ENCODE results near the gene TP53BP1. TPM values are rescaled to one million over a fixed set of nuclear protein-coding genes. Genes with fewer than 3 reads are reported as not detected.

The TP53BP1 gene
- total RNA-seq, 1 experiment from 2014 or later = 54.1 TPM

DNA sequence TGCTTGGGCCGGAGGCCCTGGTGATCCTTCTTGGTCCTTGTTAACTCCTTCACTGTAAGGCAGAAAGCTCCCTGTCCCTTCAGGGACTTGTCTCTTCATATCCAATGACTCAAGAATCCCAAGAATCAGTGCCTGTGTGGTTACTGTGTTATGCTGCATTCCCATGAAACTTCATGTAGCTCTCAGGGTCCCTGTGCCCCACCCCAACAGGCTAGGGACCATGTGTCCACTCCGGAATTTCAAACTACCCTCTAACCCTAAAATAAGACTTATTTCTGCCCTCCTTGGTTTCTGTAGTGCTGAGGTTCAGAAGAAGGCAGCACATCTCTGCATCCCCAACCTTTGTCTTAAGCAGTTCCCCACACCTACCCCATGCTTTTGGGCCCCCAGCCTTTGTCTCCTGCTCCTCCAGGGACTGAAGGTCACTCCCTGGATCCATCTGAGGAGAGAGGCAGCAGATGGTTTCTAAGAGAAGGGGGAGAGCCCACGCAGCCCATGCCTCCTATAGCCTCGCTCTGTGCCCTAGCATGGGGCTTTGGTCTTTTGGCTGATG is 23.9 kb upstream of the TP53BP1 start:
- no TSS peak for BruUV-seq (replicated peaks)
- CTCF ChIA-PET = no interaction called here
- no peak overlapping the region for H3K4me3 ChIP-seq (replicated peaks in 1 of 2; ENCODE audit: low read depth in 1 of 2, low read length in 2 of 2)

DNA sequence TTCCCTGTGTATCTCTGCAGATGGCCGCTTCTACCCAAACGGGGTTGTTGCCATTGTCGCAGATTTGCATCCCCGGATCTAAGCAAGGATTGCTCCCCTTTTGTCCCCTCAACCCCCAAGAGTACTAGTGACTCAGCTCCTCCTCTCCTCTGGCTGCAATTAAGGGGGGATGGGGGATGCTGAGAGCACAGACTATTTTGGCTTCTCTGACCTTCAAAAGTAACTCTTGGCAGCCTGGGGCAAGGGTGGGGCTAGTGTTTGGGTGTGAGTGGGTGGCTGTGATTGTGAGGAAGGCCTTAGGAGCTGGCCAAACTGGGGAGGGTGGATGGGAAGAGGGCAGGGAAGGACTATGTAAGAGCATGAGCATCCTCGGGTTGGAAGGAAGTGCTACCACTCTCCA is 23.2 kb upstream of the TP53BP1 start:
- POLR2A ChIA-PET = no interaction called here
- Histone ChIP-seq H3K27ac (ENCODE audit: low read depth, low read length) (no peak overlapping the region), H3K4me3 (replicated peaks in 1 of 2; ENCODE audit: low read depth in 1 of 2, low read length in 2 of 2) (no peak overlapping the region), H3K4me2 (ENCODE audit: low read length) (peak overlapping the region; percentile 13; the same call in 1 of the 2 replicates), H3K36me3 (ENCODE audit: control insufficient read depth in 1 of 2, insufficient read depth in 2 of 2, low read length in 2 of 2) (no peaks in the 10 kb centered on the region), H4K20me1 (ENCODE audit: insufficient read depth) (no peaks in the 10 kb centered on the region), H2AFZ (ENCODE audit: low read depth, low read length, poor library complexity, severe bottlenecking) (no peak overlapping the region), H3K79me2 (ENCODE audit: insufficient read depth, low read length) (no peaks in the 10 kb centered on the region), H3K9me2 (ENCODE audit: insufficient read depth) (no peaks in the 10 kb centered on the region), H3K4me1 (ENCODE audit: control insufficient read depth in 1 of 2, insufficient read depth in 2 of 2, low read length in 2 of 2) (peaks cover 9 to 15% of the 10 kb centered on the region in 2 experiments), H3K9ac (ENCODE audit: low read length) (no peak overlapping the region), H3K27me3 (ENCODE audit: insufficient read depth, low read length) (no peaks in the 10 kb centered on the region), H3K9me3 (ENCODE audit: control insufficient read depth in 1 of 2, insufficient read depth in 1 of 2, low read depth in 1 of 2, low read length in 2 of 2) (no peaks in the 10 kb centered on the region)
- BruUV-seq (replicated peaks) = no TSS peak
- intact Hi-C loops (cut with micrococcal nuclease) = no loop called here
- CTCF ChIA-PET = no interaction called here
- RAD21 ChIA-PET (ENCODE audit: low non-redundant PET in 1 of 2, low total read pairs in 2 of 2, uncharacterized antibody in 2 of 2, unreplicated experiment in 2 of 2) = no interaction called here
- DNase-seq (ENCODE audit: low read depth, low spot score) (no peak), ATAC-seq (no peak)
- TF ChIP-seq, protein P1, sequence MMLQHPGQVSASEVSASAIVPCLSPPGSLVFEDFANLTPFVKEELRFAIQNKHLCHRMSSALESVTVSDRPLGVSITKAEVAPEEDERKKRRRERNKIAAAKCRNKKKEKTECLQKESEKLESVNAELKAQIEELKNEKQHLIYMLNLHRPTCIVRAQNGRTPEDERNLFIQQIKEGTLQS (IDR thresholded peaks at IDR 0.05) = no peak
- no peak for TF ChIP-seq EZH2 (IDR thresholded peaks at IDR 0.05)
- TF ChIP-seq, protein P2, sequence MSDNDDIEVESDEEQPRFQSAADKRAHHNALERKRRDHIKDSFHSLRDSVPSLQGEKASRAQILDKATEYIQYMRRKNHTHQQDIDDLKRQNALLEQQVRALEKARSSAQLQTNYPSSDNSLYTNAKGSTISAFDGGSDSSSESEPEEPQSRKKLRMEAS (IDR thresholded peaks at IDR 0.05) = no peak
- no peak for TF ChIP-seq CBX3 (IDR thresholded peaks at IDR 0.05; ENCODE audit: low read depth)
- no peak for TF ChIP-seq FOSL1 (IDR thresholded peaks at IDR 0.05; ENCODE audit: low read depth)
- TF ChIP-seq ELF1 (IDR thresholded peaks at IDR 0.05; ENCODE audit: borderline replicate concordance, low read depth) = no peak
- no peak for TF ChIP-seq POLR2AphosphoS5 (IDR thresholded peaks at IDR 0.05; ENCODE audit: low read depth, low read length)
- no peak for TF ChIP-seq CEBPB (IDR thresholded peaks at IDR 0.05; ENCODE audit: low read depth)

More for the DNA sequence above, 23.9 kb upstream of the TP53BP1 start:
- ATAC-seq (no peak), DNase-seq (ENCODE audit: low read depth, low spot score) (no peak)
- RAD21 ChIA-PET (ENCODE audit: low non-redundant PET in 1 of 2, low total read pairs in 2 of 2, uncharacterized antibody in 2 of 2, unreplicated experiment in 2 of 2) = no interaction called here
- H3K9me3 ChIP-seq (ENCODE audit: control insufficient read depth in 1 of 2, insufficient read depth in 1 of 2, low read depth in 1 of 2, low read length in 2 of 2) = no peaks in the 10 kb centered on the region
- H3K4me1 ChIP-seq (ENCODE audit: control insufficient read depth in 1 of 2, insufficient read depth in 2 of 2, low read length in 2 of 2) = peaks cover 3 to 8% of the 10 kb centered on the region in 2 experiments
- H4K20me1 ChIP-seq (ENCODE audit: insufficient read depth) = no peaks in the 10 kb centered on the region
- TF ChIP-seq, protein P1 (IDR thresholded peaks at IDR 0.05) = no peak
- TF ChIP-seq RAD21 (IDR thresholded peaks at IDR 0.05; ENCODE audit: low read depth) (no peak), CEBPB (IDR thresholded peaks at IDR 0.05; ENCODE audit: low read depth) (no peak), ZFX (IDR thresholded peaks at IDR 0.05) (no peak), FOSL1 (IDR thresholded peaks at IDR 0.05; ENCODE audit: low read depth) (no peak), TCF7L2 (IDR thresholded peaks at IDR 0.05; ENCODE audit: borderline replicate concordance, extremely low read depth, insufficient read depth, insufficient read length) (no peak), EGR1 (IDR thresholded peaks at IDR 0.05; ENCODE audit: low read depth) (no peak), JUND (IDR thresholded peaks at IDR 0.05) (no peak), POLR2AphosphoS5 (IDR thresholded peaks at IDR 0.05; ENCODE audit: low read depth, low read length) (no peak), SRF (IDR thresholded peaks at IDR 0.05; ENCODE audit: low read depth) (no peak)
- TF ChIP-seq, protein P3, sequence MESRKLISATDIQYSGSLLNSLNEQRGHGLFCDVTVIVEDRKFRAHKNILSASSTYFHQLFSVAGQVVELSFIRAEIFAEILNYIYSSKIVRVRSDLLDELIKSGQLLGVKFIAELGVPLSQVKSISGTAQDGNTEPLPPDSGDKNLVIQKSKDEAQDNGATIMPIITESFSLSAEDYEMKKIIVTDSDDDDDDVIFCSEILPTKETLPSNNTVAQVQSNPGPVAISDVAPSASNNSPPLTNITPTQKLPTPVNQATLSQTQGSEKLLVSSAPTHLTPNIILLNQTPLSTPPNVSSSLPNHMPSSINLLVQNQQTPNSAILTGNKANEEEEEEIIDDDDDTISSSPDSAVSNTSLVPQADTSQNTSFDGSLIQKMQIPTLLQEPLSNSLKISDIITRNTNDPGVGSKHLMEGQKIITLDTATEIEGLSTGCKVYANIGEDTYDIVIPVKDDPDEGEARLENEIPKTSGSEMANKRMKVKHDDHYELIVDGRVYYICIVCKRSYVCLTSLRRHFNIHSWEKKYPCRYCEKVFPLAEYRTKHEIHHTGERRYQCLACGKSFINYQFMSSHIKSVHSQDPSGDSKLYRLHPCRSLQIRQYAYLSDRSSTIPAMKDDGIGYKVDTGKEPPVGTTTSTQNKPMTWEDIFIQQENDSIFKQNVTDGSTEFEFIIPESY (IDR thresholded peaks at IDR 0.05; ENCODE audit: extremely low read depth, insufficient replicate concordance, low read length) = no peak
- no peaks in the 10 kb centered on the region for H3K9me2 ChIP-seq (ENCODE audit: insufficient read depth)
- no peak overlapping the region for H2AFZ ChIP-seq (ENCODE audit: low read depth, low read length, poor library complexity, severe bottlenecking)
- no peak overlapping the region for H3K4me2 ChIP-seq (ENCODE audit: low read length)
- no peak overlapping the region for H3K27ac ChIP-seq (ENCODE audit: low read depth, low read length)
- intact Hi-C loops (cut with micrococcal nuclease) = no loop called here
- POLR2A ChIA-PET = no interaction called here
- H3K79me2 ChIP-seq (ENCODE audit: insufficient read depth, low read length) = no peaks in the 10 kb centered on the region
- H3K36me3 ChIP-seq (ENCODE audit: control insufficient read depth in 1 of 2, insufficient read depth in 2 of 2, low read length in 2 of 2) = no peaks in the 10 kb centered on the region
- no peaks in the 10 kb centered on the region for H3K27me3 ChIP-seq (ENCODE audit: insufficient read depth, low read length)
- no peak overlapping the region for H3K9ac ChIP-seq (ENCODE audit: low read length)

All from HCT116 (cell line).